CD4-positive, alpha-beta T cell (primary cell): ENCODE measurements around the gene TENM4. TPM values are rescaled to one million over a fixed set of nuclear protein-coding genes. Genes with fewer than 3 reads are reported as not detected.

Source experiments
- ATAC-seq: fragments of 200-7000 bp; cut with Tn5 transposase; one replicate; pipeline ENCODE4 v1.10.0; 2022; ENCODE audit warnings: mild to moderate bottlenecking; ENCODE audit not compliant: poor library complexity
- CTCF ChIA-PET: fragments of 350-600 bp; sonication (Branson Sonifier 250); formaldehyde crosslinking; loops from one replicate; lab custom pipeline; 2021; ENCODE audit warnings: antibody characterized with exemption, inconsistent platforms; lab: Charles Lee
- POLR2A ChIA-PET: fragments of 350-600 bp; sonication (Branson Sonifier 250); formaldehyde crosslinking; loops from one replicate; lab custom pipeline; 2021; ENCODE audit warnings: antibody characterized with exemption, inconsistent platforms; lab: Charles Lee
- DNase-seq, 14 experiments: peaks; one replicate each; pipeline ENCODE4 v3.0.0-alpha.2; 2013 to 2020; ENCODE audit warnings: mixed read lengths in 2 of 14
- H3K27ac ChIP-seq, 2 donors: one replicate each; pipeline versions ENCODE4 v1.5.1 to v1.7.0; 2013; ENCODE audit warnings: low read length in 2 of 2, low read depth in 1 of 2, mild to moderate bottlenecking in 1 of 2
- H3K27me3 ChIP-seq, 2 experiments: 1 replicate in 1 of 2; 2 replicates in 1 of 2; pipeline versions ENCODE4 v1.6.1 to v1.7.0; 2013; ENCODE audit warnings: low read length in 2 of 2, control low read depth in 1 of 2, mild to moderate bottlenecking in 1 of 2, moderate library complexity in 1 of 2; ENCODE audit not compliant: insufficient read depth in 2 of 2, control insufficient read depth in 1 of 2
- H3K36me3 ChIP-seq: one replicate; pipeline ENCODE4 v1.6.1; 2013; ENCODE audit warnings: low read length, control low read depth; ENCODE audit not compliant: insufficient read depth
- H3K4me1 ChIP-seq: one replicate; pipeline ENCODE4 v1.6.1; 2013; ENCODE audit warnings: low read length, control low read depth; ENCODE audit not compliant: insufficient read depth
- H3K4me3 ChIP-seq: one replicate; pipeline ENCODE4 v1.5.1; 2013; ENCODE audit warnings: mild to moderate bottlenecking, low read length, moderate library complexity
- H3K9me3 ChIP-seq, 2 experiments: 1 replicate in 1 of 2; 2 replicates in 1 of 2; pipeline versions ENCODE4 v1.6.1 to v1.7.0; 2013; ENCODE audit warnings: low read length in 2 of 2, mild to moderate bottlenecking in 2 of 2, control low read depth in 1 of 2, moderate library complexity in 1 of 2; ENCODE audit not compliant: control insufficient read depth in 1 of 2, insufficient read depth in 1 of 2
- H3K27ac Mint-ChIP-seq: one replicate; pipeline ENCODE4 v1.8.0; 2020; ENCODE audit warnings: mixed read lengths
- H3K27me3 Mint-ChIP-seq: one replicate; pipeline ENCODE4 v1.8.0; 2021; ENCODE audit warnings: mixed read lengths
- H3K36me3 Mint-ChIP-seq: one replicate; pipeline ENCODE4 v1.8.0; 2021; ENCODE audit warnings: low read depth, mixed read lengths
- H3K4me1 Mint-ChIP-seq: one replicate; pipeline ENCODE4 v1.8.0; 2021; ENCODE audit warnings: low read depth, mixed read lengths
- H3K4me3 Mint-ChIP-seq: one replicate; pipeline ENCODE4 v1.8.0; 2020; ENCODE audit warnings: mild to moderate bottlenecking, mixed read lengths
- H3K9me3 Mint-ChIP-seq: one replicate; pipeline ENCODE4 v1.8.0; 2020; ENCODE audit warnings: mixed read lengths
- CTCF ChIP-seq: fragments of 200-600 bp; IDR thresholded peaks from one replicate; pipeline ENCODE4 v1.8.0; 2022; ENCODE audit warnings: antibody characterized with exemption, mild to moderate bottlenecking
- intact Hi-C, 2 experiments: fragments of 100-400 bp; cut with DNase I in 1 of 2; cut with micrococcal nuclease in 1 of 2; formaldehyde crosslinking; loops; one replicate each; pipeline versions ENCODE4 v1.15.1 to v1.9.0; 2023 to 2025; cut with DNase I, micrococcal nuclease
- total RNA-seq, 174 experiments: library from RNA in 2 of 174; stranded (reverse) in 2 of 174; gene quantifications; one replicate each; pipeline ENCODE4 v1.2.3 and lab custom pipeline; 2021 to 2026

The TENM4 gene
- total RNA-seq, 2 experiments from 2014 or later: 0.22 to 0.31 TPM

DNA sequence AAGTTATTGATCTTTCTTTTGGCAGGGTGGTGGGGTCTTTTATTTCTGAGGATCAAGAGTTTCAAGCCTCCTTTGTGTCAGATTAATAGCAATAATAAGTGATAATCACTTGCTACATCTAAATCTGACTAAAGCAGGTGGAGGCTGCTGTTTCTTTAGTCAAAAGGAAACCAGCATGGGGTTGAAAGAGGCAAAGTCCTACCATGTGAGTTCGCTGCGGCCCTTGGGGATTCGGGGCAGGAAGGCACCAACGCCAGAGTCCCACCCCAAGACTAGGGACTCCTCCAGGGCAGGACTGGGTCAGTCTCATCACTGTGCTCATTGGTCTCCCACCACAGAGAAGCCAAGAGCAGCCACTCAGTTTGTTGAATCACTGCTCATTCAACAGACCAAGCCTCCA is 73.0 kb downstream of the TENM4 start:
- Histone ChIP-seq H3K9me3 (peaks cover 0 to 6% of the 10 kb centered on the region in 2 experiments), H3K4me1 (no peaks in the 10 kb centered on the region), H3K27ac (no peak overlapping the region), H3K36me3 (no peaks in the 10 kb centered on the region), H3K27me3 (no peaks in the 10 kb centered on the region), H3K4me3 (no peak overlapping the region)
- no peak overlapping the region for H3K4me3 Mint-ChIP-seq
- ATAC-seq (no peak), DNase-seq (no peak)
- H3K27me3 Mint-ChIP-seq: peaks cover 14% of the 10 kb centered on the region
- intact Hi-C loops: no loop called here
- CTCF ChIA-PET: no interaction called here
- no peak for TF ChIP-seq CTCF
- no peaks in the 10 kb centered on the region for H3K4me1 Mint-ChIP-seq
- POLR2A ChIA-PET: no interaction called here
- no peak overlapping the region for H3K27ac Mint-ChIP-seq
- no peaks in the 10 kb centered on the region for H3K36me3 Mint-ChIP-seq
- no peaks in the 10 kb centered on the region for H3K9me3 Mint-ChIP-seq

DNA sequence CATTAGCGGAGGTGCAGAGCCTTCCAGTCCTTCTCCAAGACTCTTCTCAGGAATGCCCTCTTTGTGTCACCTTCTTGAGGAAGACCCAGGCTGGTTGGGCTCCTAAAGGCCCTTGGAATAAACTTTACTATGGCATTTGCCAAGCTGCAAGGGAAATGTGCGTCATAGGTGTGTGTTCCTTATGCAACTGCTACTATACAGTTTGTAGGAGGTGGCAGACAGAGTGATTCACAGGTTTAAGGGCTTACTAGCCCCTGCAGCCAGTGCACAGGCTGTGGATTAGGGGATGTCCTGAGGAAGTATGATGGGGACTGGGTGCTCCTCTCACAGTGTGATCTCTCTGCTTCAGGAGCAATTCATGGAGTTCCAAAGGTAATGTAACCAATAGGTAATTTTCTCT is 74.6 kb downstream of the TENM4 start:
- no peak for TF ChIP-seq CTCF
- Histone ChIP-seq H3K4me1 (no peaks in the 10 kb centered on the region), H3K27me3 (no peaks in the 10 kb centered on the region), H3K36me3 (no peaks in the 10 kb centered on the region), H3K9me3 (peaks cover 0 to 6% of the 10 kb centered on the region in 2 experiments), H3K4me3 (no peak overlapping the region), H3K27ac (no peak overlapping the region)
- ChIA-PET POLR2A (no interaction called here), CTCF (no interaction called here)
- intact Hi-C loops: no loop called here
- Mint-ChIP-seq H3K27me3 (peaks cover 14% of the 10 kb centered on the region), H3K4me1 (no peaks in the 10 kb centered on the region), H3K36me3 (no peaks in the 10 kb centered on the region), H3K9me3 (no peaks in the 10 kb centered on the region), H3K27ac (no peak overlapping the region), H3K4me3 (no peak overlapping the region)
- ATAC-seq (no peak), DNase-seq (no peak)

GRCh38 chr11:79363861-79364378 is 76.9 kb downstream of the TENM4 start:
- no peaks in the 10 kb centered on the region for H3K9me3 Mint-ChIP-seq
- intact Hi-C loops: no loop called here
- no peak overlapping the region for H3K4me3 Mint-ChIP-seq
- no peak overlapping the region for H3K4me3 ChIP-seq
- no peak for TF ChIP-seq CTCF
- DNase-seq (no peak), ATAC-seq (no peak)
- H3K27ac Mint-ChIP-seq: no peak overlapping the region
- H3K27me3 Mint-ChIP-seq: no peaks in the 10 kb centered on the region
- ChIA-PET POLR2A (no interaction called here), CTCF (no interaction called here)
- no peak overlapping the region for H3K27ac ChIP-seq
- H3K4me1 ChIP-seq: no peaks in the 10 kb centered on the region
- no peaks in the 10 kb centered on the region for H3K9me3 ChIP-seq
- no peaks in the 10 kb centered on the region for H3K4me1 Mint-ChIP-seq
- H3K36me3 Mint-ChIP-seq: no peaks in the 10 kb centered on the region
- no peaks in the 10 kb centered on the region for H3K27me3 ChIP-seq
- H3K36me3 ChIP-seq: no peaks in the 10 kb centered on the region
